ENCODE measurements around the gene CCDC152.

- TF ChIP-seq, protein P1, sequence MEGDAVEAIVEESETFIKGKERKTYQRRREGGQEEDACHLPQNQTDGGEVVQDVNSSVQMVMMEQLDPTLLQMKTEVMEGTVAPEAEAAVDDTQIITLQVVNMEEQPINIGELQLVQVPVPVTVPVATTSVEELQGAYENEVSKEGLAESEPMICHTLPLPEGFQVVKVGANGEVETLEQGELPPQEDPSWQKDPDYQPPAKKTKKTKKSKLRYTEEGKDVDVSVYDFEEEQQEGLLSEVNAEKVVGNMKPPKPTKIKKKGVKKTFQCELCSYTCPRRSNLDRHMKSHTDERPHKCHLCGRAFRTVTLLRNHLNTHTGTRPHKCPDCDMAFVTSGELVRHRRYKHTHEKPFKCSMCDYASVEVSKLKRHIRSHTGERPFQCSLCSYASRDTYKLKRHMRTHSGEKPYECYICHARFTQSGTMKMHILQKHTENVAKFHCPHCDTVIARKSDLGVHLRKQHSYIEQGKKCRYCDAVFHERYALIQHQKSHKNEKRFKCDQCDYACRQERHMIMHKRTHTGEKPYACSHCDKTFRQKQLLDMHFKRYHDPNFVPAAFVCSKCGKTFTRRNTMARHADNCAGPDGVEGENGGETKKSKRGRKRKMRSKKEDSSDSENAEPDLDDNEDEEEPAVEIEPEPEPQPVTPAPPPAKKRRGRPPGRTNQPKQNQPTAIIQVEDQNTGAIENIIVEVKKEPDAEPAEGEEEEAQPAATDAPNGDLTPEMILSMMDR (IDR thresholded peaks at IDR 0.05), result no peak
- no peak for TF ChIP-seq ZFX (IDR thresholded peaks at IDR 0.05; ENCODE audit: borderline replicate concordance)
These were observed 6.1 kb upstream of the CCDC152 start for GRCh38 chr5:42750507-42750906.

Measured in 22Rv1 (cell line).